Kidney epithelial cell (primary cell): ENCODE data around the gene COPA. TPM values are rescaled to one million over a fixed set of nuclear protein-coding genes. Genes with fewer than 3 reads are reported as not detected.

Source experiments
- DNase-seq: peaks from one replicate; pipeline ENCODE4 v3.0.0-alpha.2; 2010; ENCODE audit warnings: low read depth
- H3K27me3 ChIP-seq: 2 replicates; pipeline ENCODE4 v1.6.0; 2011; ENCODE audit warnings: low read length; ENCODE audit not compliant: control insufficient read depth, insufficient read depth
- H3K36me3 ChIP-seq: 2 replicates; pipeline ENCODE4 v1.5.1; 2011; ENCODE audit warnings: low read length; ENCODE audit not compliant: control insufficient read depth, insufficient read depth
- H3K4me3 ChIP-seq: 2 replicates; pipeline ENCODE4 v1.5.1; 2011; ENCODE audit warnings: low read depth, mild to moderate bottlenecking, control low read depth, low read length
- CTCF ChIP-seq: IDR thresholded peaks from 2 replicates; pipeline ENCODE4 v1.5.1; 2011; ENCODE audit warnings: mild to moderate bottlenecking, moderate library complexity, low read length, control low read depth, inconsistent platforms; ENCODE audit not compliant: insufficient read depth, poor library complexity, severe bottlenecking
- total RNA-seq: library from RNA; depleted of rRNA; stranded (reverse); fragments of >200 nt; gene quantifications from 2 replicates; pipeline ENCODE4 v1.2.3, GENCODE V29; 2015

The COPA gene
- total RNA-seq, 1 donor from 2014 or later: 130 TPM

DNA sequence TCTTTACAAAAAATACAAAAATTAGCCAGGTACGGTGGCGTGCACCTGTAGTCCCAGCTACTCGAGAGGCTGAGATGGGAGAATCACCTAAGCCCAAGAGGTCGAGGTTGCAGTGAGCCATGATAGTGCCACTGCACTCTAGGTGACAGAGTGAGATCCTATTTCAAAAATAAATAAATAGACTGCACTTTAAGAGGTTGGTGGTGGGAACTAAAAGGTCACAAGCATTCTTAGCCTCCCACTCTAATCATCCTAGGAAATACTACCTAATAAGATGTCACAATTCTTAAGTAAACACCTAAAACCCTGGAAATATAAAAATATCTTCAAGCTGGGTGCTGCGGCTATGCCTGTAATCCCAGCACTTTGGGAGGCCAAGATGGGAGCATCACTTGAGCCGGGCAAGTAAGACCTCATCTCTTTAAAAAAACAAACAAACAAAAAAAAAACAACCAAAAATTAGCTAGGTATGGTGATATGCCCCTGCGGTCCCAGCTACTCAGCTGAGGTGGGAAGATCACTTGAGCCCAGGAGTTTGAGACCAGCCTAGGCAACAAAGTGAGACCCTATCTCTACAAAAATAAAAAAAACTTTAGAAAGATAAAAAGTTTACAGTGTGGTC is 84.8 kb downstream of the COPA start:
- no peaks in the 10 kb centered on the region for H3K36me3 ChIP-seq
- H3K27me3 ChIP-seq: no peaks in the 10 kb centered on the region
- no peak overlapping the region for H3K4me3 ChIP-seq
- TF ChIP-seq CTCF: no peak
- no peak for DNase-seq

DNA sequence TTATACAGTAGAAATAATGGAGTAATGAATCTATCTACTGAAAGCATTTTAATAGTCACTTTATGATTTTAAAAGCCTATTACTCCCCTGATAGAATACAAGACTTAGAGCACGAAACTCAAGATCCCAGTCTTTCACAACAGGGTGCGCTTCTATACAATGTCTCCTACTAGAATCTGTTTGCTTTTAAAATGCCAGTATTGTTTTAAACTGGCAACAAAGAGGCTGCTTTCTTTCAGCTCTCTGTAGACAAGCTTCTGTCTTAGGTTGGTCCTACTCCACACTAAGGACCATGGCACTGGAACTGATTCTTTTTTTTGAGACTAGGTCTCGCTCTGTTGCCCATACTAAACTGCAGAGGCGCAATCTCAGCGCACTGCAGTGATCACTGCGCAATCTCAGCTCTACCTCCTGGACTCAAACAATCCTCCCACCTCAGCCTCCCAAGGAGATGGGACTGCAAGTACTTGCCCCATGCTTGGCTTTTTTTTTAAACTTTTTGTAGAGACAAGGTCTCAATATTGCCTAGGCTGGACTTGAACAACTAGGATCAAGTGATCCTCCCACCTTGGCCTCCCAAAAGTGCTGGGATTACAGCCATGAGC is 85.5 kb downstream of the COPA start:
- TF ChIP-seq CTCF: no peak
- H3K36me3 ChIP-seq: no peaks in the 10 kb centered on the region
- no peak overlapping the region for H3K4me3 ChIP-seq
- no peak for DNase-seq
- H3K27me3 ChIP-seq: no peaks in the 10 kb centered on the region

DNA sequence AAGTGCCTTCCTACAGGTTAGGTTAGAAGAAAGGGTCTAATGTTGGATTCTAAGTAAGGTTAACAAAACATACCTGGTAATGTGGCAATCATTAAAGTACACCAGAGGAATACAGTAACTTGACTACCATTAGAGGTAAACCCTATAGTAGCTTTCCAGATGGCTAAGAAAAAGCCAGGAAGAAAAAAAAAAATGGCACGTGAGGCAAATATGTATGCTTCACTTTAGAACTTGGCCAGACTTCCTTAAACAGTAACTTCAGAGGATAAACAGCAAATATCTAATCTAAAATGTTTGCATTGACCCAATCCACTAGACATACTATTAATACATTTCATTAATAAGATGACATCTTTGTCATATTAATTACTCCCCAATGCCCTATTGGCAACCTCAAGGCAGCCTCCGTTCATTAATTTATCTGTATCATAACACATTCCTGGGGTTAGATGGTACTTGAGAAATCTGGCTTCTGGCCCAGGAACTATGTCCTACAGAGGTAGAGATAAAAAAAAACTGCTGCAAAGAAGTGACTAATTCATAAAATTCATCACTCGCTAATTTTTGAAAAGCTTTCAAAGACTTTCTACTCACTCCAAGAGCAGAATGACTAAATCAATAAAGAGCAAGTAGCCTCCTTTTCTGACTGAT is 86.5 kb downstream of the COPA start:
- TF ChIP-seq CTCF: no peak
- DNase-seq: no peak
- Histone ChIP-seq H3K4me3 (no peak overlapping the region), H3K36me3 (no peaks in the 10 kb centered on the region), H3K27me3 (no peaks in the 10 kb centered on the region)

DNA sequence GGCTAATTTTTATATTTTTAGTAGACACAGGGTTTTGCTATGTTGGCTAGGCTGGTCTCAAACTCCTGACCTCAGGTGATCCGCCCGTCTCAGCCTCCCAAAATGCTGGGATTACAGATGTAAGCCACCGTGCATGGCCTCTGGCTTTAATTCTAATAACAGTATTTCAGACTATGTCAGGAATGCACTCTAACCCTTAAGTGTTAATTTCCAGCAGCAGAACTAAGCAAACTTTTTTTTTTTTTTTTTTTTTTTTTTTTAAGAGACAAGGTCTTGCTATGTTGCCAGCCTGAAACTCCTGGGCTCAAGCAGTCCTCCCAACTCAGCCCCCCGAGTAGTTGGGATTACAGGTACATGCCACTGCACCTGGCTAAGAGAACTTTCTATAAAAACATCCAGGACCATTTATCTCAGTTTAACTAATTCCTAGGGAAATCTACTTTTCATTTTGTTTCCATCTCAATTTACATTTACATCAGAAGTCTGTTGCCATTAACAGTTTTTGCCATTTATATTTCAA is 87.2 kb downstream of the COPA start:
- no peak for DNase-seq
- Histone ChIP-seq H3K27me3 (no peaks in the 10 kb centered on the region), H3K4me3 (no peak overlapping the region), H3K36me3 (no peaks in the 10 kb centered on the region)
- no peak for TF ChIP-seq CTCF

DNA sequence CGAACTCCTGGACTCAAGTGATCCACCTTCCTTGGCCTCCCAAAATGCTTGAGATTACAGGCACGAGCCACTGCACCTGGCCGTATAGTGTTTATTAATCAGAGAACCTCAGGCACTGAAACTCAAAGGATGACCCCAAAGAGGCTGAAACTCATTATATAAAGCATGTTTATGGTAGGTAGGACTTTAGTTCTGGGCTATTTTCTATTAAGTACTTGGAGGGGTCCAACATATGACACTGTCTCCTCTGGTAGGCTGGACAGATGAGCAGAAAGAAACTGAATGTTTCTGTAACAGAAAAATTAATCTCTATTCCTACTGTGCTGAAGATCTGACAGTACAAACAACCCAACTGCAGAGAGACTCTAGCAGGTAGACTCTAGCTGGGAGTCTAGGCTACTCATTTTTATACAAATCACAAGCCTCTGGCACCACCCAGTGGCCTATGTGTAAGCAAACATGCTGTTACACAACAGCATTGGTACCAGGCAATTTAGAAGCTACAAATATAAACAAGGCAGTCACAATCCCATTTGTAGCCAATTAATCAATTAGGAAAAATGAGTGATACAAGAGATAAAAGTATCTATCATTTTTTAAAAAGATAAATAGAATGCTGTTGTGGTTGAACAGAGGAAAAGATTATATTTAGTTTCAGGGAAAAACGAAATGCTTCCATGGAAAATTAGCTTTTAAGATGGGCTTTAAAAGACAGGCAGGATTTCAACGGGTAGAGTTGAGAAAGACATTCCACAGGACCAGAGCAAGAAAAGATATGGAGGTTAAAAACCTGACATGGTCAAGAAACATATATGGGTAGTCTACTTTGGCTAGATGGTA is 91.1 kb downstream of the COPA start:
- H3K36me3 ChIP-seq: no peaks in the 10 kb centered on the region

More for the DNA sequence above, 91.1 kb downstream of the COPA start:
- Histone ChIP-seq H3K27me3 (no peaks in the 10 kb centered on the region), H3K4me3 (no peak overlapping the region)
- peak; percentile 66 for TF ChIP-seq CTCF
- no peak for DNase-seq
